H9 (cell line): ENCODE data around the gene TEX48. TPM values are rescaled to one million over a fixed set of nuclear protein-coding genes. Genes with fewer than 3 reads are reported as not detected.

Source experiments
- DNase-seq: peaks from one replicate; pipeline ENCODE4 v3.0.0-alpha.2; 2017
- H2AFZ ChIP-seq: one replicate; pipeline ENCODE4 v1.6.1; 2013; ENCODE audit warnings: mild to moderate bottlenecking, low read length, control low read depth, moderate library complexity
- H2AK5ac ChIP-seq: 2 replicates; pipeline ENCODE4 v1.6.1; 2013; ENCODE audit warnings: low read length, control low read depth, mixed read lengths; ENCODE audit not compliant: insufficient read length
- H2BK120ac ChIP-seq: one replicate; pipeline ENCODE4 v1.6.1; 2013; ENCODE audit warnings: low read depth, mild to moderate bottlenecking, low read length, control low read depth, inconsistent platforms; ENCODE audit not compliant: poor library complexity, severe bottlenecking
- H2BK12ac ChIP-seq: 2 replicates; pipeline ENCODE4 v1.6.1; 2013; ENCODE audit warnings: low read length, control low read depth, mixed read lengths, low read depth; ENCODE audit not compliant: insufficient read length
- H2BK15ac ChIP-seq: 2 replicates; pipeline ENCODE4 v1.6.1; 2013; ENCODE audit warnings: low read depth, low read length, control low read depth
- H2BK20ac ChIP-seq: one replicate; pipeline ENCODE4 v1.6.1; 2013; ENCODE audit warnings: low read depth, mild to moderate bottlenecking, low read length, control low read depth, inconsistent platforms; ENCODE audit not compliant: poor library complexity, severe bottlenecking
- H2BK5ac ChIP-seq: 2 replicates; pipeline ENCODE4 v1.6.1; 2013; ENCODE audit warnings: low read length, control low read depth, mixed read lengths; ENCODE audit not compliant: insufficient read length
- H3K14ac ChIP-seq: 2 replicates; pipeline ENCODE4 v1.6.1; 2013; ENCODE audit warnings: low read length, control low read depth; ENCODE audit not compliant: insufficient read depth
- H3K18ac ChIP-seq: 2 replicates; pipeline ENCODE4 v1.6.1; 2013; ENCODE audit warnings: low read depth, mild to moderate bottlenecking, mixed read lengths, low read length, control low read depth; ENCODE audit not compliant: insufficient read length
- H3K23ac ChIP-seq: 2 replicates; pipeline ENCODE4 v1.6.1; 2013; ENCODE audit warnings: low read length, control low read depth, mixed read lengths, low read depth; ENCODE audit not compliant: insufficient read length
- H3K23me2 ChIP-seq: 2 replicates; pipeline ENCODE4 v1.6.1; 2013; ENCODE audit warnings: low read depth, mild to moderate bottlenecking, mixed read lengths, low read length, control low read depth; ENCODE audit not compliant: insufficient read length, poor library complexity, severe bottlenecking
- H3K27ac ChIP-seq: 2 replicates; pipeline ENCODE4 v1.5.1; 2013; ENCODE audit warnings: low read length, control low read depth, mixed read lengths, low read depth; ENCODE audit not compliant: insufficient read length
- H3K27me3 ChIP-seq: 2 replicates; pipeline ENCODE4 v1.6.1; 2013; ENCODE audit warnings: low read length, control low read depth, inconsistent platforms; ENCODE audit not compliant: insufficient read depth
- H3K4ac ChIP-seq: 2 replicates; pipeline ENCODE4 v1.6.1; 2013; ENCODE audit warnings: low read depth, mild to moderate bottlenecking, control low read depth, inconsistent platforms, low read length, moderate library complexity
- H3K4me1 ChIP-seq: 2 replicates; pipeline ENCODE4 v1.6.1; 2013; ENCODE audit warnings: low read length, control low read depth, inconsistent platforms; ENCODE audit not compliant: insufficient read depth
- H3K4me2 ChIP-seq: 2 replicates; pipeline ENCODE4 v1.6.1; 2013; ENCODE audit warnings: low read length, control low read depth, mixed read lengths; ENCODE audit not compliant: insufficient read length, insufficient read depth
- H3K56ac ChIP-seq: 2 replicates; pipeline ENCODE4 v1.6.1; 2013; ENCODE audit warnings: low read depth, mild to moderate bottlenecking, mixed read lengths, low read length, control low read depth; ENCODE audit not compliant: insufficient read length
- H3K79me1 ChIP-seq: 2 replicates; pipeline ENCODE4 v1.6.1; 2013; ENCODE audit warnings: low read depth, mild to moderate bottlenecking, moderate library complexity, low read length, control low read depth, inconsistent platforms; ENCODE audit not compliant: insufficient read depth, poor library complexity, severe bottlenecking
- H3K79me2 ChIP-seq: 2 replicates; pipeline ENCODE4 v1.6.1; 2013; ENCODE audit warnings: low read length, control low read depth, inconsistent platforms; ENCODE audit not compliant: insufficient read depth
- H3K9ac ChIP-seq: 2 replicates; pipeline ENCODE4 v1.6.1; 2013; ENCODE audit warnings: low read length, control low read depth, mixed read lengths; ENCODE audit not compliant: insufficient read length; ENCODE audit errors: extremely low read depth
- H3K9me3 ChIP-seq: one replicate; pipeline ENCODE4 v1.6.1; 2013; ENCODE audit warnings: low read depth, low read length, inconsistent platforms; ENCODE audit not compliant: control insufficient read depth
- H3T11ph ChIP-seq: one replicate; pipeline ENCODE4 v1.6.1; 2013; ENCODE audit warnings: mild to moderate bottlenecking, low read length, control low read depth, inconsistent platforms
- H4K20me1 ChIP-seq: one replicate; pipeline ENCODE4 v1.6.1; 2013; ENCODE audit not compliant: control insufficient read depth, insufficient read length, insufficient read depth
- H4K5ac ChIP-seq: 2 replicates; pipeline ENCODE4 v1.6.1; 2013; ENCODE audit warnings: low read depth, mild to moderate bottlenecking, mixed read lengths, low read length, control low read depth; ENCODE audit not compliant: insufficient read length
- H4K8ac ChIP-seq: replicated peaks from 2 replicates; pipeline ENCODE4 v1.6.1; 2013; ENCODE audit warnings: low read length, control low read depth, mixed read lengths, low read depth; ENCODE audit not compliant: insufficient read length
- H4K91ac ChIP-seq: 2 replicates; pipeline ENCODE4 v1.6.1; 2013; ENCODE audit warnings: low read depth, mild to moderate bottlenecking, moderate library complexity, mixed read lengths, low read length, control low read depth; ENCODE audit not compliant: insufficient read length
- H3K27ac Mint-ChIP-seq, 3 experiments: 2 replicates in 2 of 3; 3 replicates in 1 of 3; pipeline ENCODE4 v1.8.0; 2020 to 2021; ENCODE audit warnings: mixed read lengths in 3 of 3, mild to moderate bottlenecking in 1 of 3, moderate library complexity in 1 of 3
- H3K27me3 Mint-ChIP-seq: 2 replicates; pipeline ENCODE4 v1.8.0; 2021; ENCODE audit warnings: low read depth, mild to moderate bottlenecking, moderate library complexity, mixed read lengths
- H3K36me3 Mint-ChIP-seq, 3 experiments: 2 replicates in 2 of 3; 3 replicates in 1 of 3; pipeline ENCODE4 v1.8.0; 2020 to 2021; ENCODE audit warnings: low read depth in 3 of 3, mixed read lengths in 3 of 3; ENCODE audit not compliant: insufficient read depth in 1 of 3
- H3K4me1 Mint-ChIP-seq, 2 experiments: 2 replicates each; pipeline ENCODE4 v1.8.0; 2020; ENCODE audit warnings: mixed read lengths in 2 of 2
- H3K4me3 Mint-ChIP-seq, 2 experiments: 2 replicates in 1 of 2; 3 replicates in 1 of 2; pipeline ENCODE4 v1.8.0; 2020 to 2021; ENCODE audit warnings: mild to moderate bottlenecking in 2 of 2, mixed read lengths in 2 of 2, moderate library complexity in 1 of 2
- H3K9me3 Mint-ChIP-seq, 2 experiments: 2 replicates in 1 of 2; 3 replicates in 1 of 2; pipeline ENCODE4 v1.8.0; 2020; ENCODE audit warnings: mild to moderate bottlenecking in 2 of 2, mixed read lengths in 2 of 2, moderate library complexity in 1 of 2
- CTCF ChIP-seq: fragments of 200-600 bp; sonication (generic); conservative IDR thresholded peaks from 3 replicates; pipeline ENCODE4 v1.8.0; 2021; ENCODE audit warnings: antibody characterized with exemption, mild to moderate bottlenecking
- WGBS: extraction: QIAGEN DNeasy Blood & Tissue Kit; methylation state at CpG from one replicate; pipeline ENCODE4 v1.1.7; 2013; ENCODE audit warnings: missing lambda C conversion rate, low lambda C conversion rate, mixed read lengths; ENCODE audit not compliant: insufficient read length; ENCODE audit errors: extremely low coverage; 5-methylcytosine and 5-hydroxymethylcytosine counted together
- total RNA-seq: library from RNA; stranded (reverse); gene quantifications from 2 replicates; pipeline ENCODE4 v1.2.1, GENCODE V29; 2021

TEX48 gene
- total RNA-seq, 1 experiment from 2014 or later, result not detected

GRCh38 chr9:114693248-114693855 is 11.4 kb upstream of the TEX48 start:
- no peak overlapping the region for H4K91ac ChIP-seq
- no peak overlapping the region for H2AFZ ChIP-seq
- no peak overlapping the region for H3K14ac ChIP-seq
- H2BK12ac ChIP-seq, result no peak overlapping the region
- no peak overlapping the region for H3K56ac ChIP-seq
- no CpG with 5 or more reads among the region's 2 CpGs for WGBS
- no peak overlapping the region for H2BK5ac ChIP-seq
- no peaks in the 10 kb centered on the region for H3K4me1 ChIP-seq
- no peaks in the 10 kb centered on the region for H3K9me3 Mint-ChIP-seq
- H3K4me1 Mint-ChIP-seq, result peaks cover 10 to 18% of the 10 kb centered on the region in 2 experiments
- no peak overlapping the region for H3K9ac ChIP-seq
- no peaks in the 10 kb centered on the region; the same call in 1 of the 2 replicates for H3K27me3 ChIP-seq
- H3K79me1 ChIP-seq, result no peaks in the 10 kb centered on the region
- H3K23ac ChIP-seq, result no peak overlapping the region
- H3K27ac Mint-ChIP-seq, result no peak overlapping the region
- H3K23me2 ChIP-seq, result no peaks in the 10 kb centered on the region
- H4K8ac ChIP-seq, result no peak overlapping the region
- H3T11ph ChIP-seq, result no peak overlapping the region
- no peak overlapping the region for H3K18ac ChIP-seq
- H3K27me3 Mint-ChIP-seq, result peaks cover 65% of the 10 kb centered on the region
- H3K27ac ChIP-seq, result no peak overlapping the region
- no peak overlapping the region for H2BK120ac ChIP-seq
- no peak overlapping the region for H2AK5ac ChIP-seq
- no peak overlapping the region for H3K4me2 ChIP-seq
- no peak overlapping the region for H4K5ac ChIP-seq
- no peak overlapping the region for H2BK20ac ChIP-seq
- TF ChIP-seq CTCF, result no peak
- H3K9me3 ChIP-seq, result no peaks in the 10 kb centered on the region
- no peak overlapping the region for H3K4me3 Mint-ChIP-seq
- no peaks in the 10 kb centered on the region for H3K79me2 ChIP-seq
- H3K36me3 Mint-ChIP-seq, result no peaks in the 10 kb centered on the region
- no peaks in the 10 kb centered on the region for H4K20me1 ChIP-seq
- H2BK15ac ChIP-seq, result no peak overlapping the region
- no peak for DNase-seq
- H3K4ac ChIP-seq, result no peak overlapping the region
